GM19099 (cell line): Measurements from ENCODE around the gene DDX1.

Source experiments
- POLR2A ChIP-seq: IDR thresholded peaks from 3 replicates; pipeline ENCODE4 v1.6.1; 2011; ENCODE audit warnings: low read depth; ENCODE audit not compliant: insufficient read length; ENCODE audit errors: extremely low read depth

DDX1 gene

DNA sequence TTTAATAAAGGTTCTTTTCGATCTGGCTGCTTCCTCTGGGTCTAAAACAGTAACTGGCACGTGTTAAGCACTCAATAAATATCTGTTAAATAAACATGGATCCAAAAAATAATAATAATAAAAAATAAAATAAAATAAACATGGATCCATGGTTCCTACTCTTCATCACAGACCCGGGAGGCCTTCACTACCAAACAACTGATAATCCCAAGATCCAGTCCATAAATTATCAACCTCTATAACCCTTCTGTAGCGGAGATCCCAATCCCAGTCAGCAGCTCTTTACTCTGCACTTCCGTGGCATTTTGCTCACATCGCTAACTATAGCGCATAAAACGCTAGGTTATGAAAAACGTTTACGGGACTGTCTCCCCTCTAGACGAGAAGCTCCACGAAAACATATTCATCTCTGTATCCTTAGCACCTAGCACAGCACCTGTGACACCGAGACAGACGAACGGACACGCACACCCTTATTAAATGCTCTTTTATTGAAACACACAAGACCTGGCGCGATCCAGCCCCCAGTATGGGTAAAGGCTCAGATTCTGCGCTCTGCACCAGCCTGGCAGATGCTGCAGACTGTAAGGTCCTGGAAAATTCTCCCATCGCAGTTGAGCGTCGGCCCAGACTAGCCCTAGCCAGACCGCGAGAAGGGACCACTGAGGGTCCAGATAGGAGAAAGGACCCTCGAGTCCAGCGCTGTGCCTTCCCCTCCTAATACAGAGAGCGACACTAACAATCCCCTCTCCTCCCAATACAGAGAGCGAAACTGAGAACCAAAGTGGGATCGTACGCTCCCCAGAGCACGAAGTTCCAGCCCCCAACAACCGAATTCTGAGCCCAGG, 31.3 kb upstream of the DDX1 start:
- TF ChIP-seq POLR2A, result no peak

GRCh38 chr2:15560988-15561573, 30.6 kb upstream of the DDX1 start, which contains the start of gene NBAS:
Gene NBAS, minus strand, starts transcription at chr2:15561334. Its CDS starts 30 bp downstream, at chr2:15561304.
- TF ChIP-seq POLR2A, result peak; percentile 71

GRCh38 chr2:15561574-15562344, 29.9 kb upstream of the DDX1 start:
- TF ChIP-seq POLR2A, result no peak

- no peak for TF ChIP-seq POLR2A
These were observed 29.2 kb upstream of the DDX1 start for GRCh38 chr2:15562354-15563031.

DNA sequence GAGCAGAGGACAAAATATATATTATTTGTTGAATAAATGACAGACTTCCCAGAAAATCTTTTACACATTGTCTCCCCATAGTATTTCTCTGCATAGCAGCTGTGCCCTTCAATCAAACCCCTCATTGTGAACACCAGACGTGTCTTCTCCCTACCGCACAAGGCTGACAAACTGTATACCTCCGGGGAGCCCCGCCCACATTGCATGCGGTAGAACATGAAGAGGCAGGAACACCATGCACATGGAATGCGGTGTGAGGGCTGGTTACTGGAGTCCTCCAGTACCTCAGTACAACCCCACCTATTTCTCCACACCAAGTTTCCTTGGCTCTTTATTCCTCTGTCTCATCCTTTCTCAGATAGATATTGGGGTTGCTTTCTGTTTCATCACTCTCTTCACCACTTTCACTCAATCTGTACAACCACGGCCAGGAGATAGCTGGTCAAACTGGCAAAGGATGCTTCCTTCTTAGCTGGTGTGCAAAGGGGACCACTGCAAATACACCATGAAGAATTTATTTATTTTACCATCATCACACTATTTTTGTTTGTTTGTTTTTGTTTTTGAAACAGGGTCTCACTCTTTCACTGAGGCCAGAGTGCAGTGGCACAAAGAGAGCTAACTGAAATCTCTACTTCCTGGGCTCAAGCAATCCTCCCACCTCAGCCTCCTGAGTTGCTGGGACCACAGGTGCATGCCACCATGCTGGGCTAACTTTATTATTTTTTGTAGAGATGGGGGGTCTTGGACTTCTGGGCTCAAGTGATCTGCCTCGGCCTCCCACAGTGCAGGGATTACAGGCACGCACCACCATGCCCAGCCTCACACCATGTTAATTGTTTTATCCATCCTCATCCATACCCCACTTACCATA, 28.2 kb upstream of the DDX1 start:
- no peak for TF ChIP-seq POLR2A

DNA sequence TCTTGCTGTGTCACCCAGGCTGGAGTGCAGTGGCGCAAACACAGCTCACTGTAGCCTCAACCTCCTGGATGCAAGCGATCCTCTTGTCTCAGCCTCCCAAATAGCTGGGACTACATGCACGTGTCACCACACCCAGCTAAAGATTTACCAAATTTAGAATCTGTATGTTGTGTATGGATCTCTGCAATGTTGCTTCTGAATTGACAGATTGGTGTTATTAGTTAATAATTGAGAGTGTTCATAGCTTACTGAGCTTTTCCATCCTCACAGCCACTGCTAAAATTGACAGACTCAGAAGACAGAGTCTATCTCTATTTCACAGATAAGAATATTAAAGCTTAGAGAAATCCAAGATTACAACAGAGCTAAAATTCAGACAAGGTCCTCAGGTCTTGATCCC, 26.3 kb upstream of the DDX1 start:
- TF ChIP-seq POLR2A, result no peak

GRCh38 chr2:15565994-15566671, 25.5 kb upstream of the DDX1 start:
- no peak for TF ChIP-seq POLR2A

GRCh38 chr2:15566912-15567311, 24.8 kb upstream of the DDX1 start:
- TF ChIP-seq POLR2A, result no peak

- no peak for TF ChIP-seq POLR2A
These were observed 22.8 kb upstream of the DDX1 start for GRCh38 chr2:15568874-15569273.

DNA sequence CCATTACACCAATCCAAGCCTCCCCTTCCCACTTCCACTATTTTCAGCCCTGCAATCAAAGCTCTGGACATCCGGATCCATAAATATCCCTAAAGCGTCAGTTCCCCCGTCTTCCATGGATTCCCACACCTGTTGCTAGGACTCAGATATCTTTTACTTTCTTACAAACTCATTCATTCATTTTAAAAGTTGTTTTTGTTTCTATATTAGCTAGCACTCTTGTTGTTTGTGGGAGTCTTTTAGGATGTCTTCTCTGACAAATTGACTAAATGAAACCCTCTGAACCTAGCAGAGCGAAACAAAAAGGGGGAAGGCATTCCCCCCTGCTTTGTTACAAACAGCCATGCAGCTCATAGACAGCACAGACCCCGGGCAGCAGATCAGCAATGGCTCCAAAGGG, 21.6 kb upstream of the DDX1 start:
- no peak for TF ChIP-seq POLR2A

DNA sequence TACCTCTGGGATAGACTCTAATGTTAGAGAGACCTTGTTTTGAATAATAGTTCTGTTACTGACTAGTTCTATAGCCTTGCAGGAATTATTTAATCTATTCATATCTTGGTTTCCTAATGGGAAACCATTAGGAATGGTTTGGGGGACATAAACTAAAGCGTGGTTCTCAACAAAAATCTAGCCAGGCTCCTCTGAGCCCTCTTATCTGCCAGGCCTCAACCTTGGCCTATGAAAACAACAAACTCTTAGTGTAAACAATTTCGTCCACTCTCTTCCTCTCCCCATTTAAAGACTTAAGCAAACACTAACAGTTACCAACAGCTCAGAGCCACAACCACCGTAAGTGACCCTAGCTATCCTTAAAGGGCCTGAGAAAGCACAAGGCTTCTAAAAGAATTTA, 19.9 kb upstream of the DDX1 start:
- no peak for TF ChIP-seq POLR2A

- TF ChIP-seq POLR2A, result no peak
These were observed 14.5 kb upstream of the DDX1 start for GRCh38 chr2:15577071-15577735.

- no peak for TF ChIP-seq POLR2A
These were observed 12.0 kb upstream of the DDX1 start for GRCh38 chr2:15579641-15580040.
